ENCODE measurements around the gene S1PR3. TPM values are rescaled to one million over a fixed set of nuclear protein-coding genes. Genes with fewer than 3 reads are reported as not detected.

Gene S1PR3
- total RNA-seq, 1 experiment from 2014 or later, result 42.9 TPM

GRCh38 chr9:88979021-88979420, 12.2 kb upstream of the S1PR3 start:
- intact Hi-C loops (cut with micrococcal nuclease; ENCODE audit: unreplicated experiment), result no loop called here
- Histone ChIP-seq H3K4me3 (ENCODE audit: low read depth, low read length, poor library complexity, severe bottlenecking) (no peak overlapping the region), H3K36me3 (ENCODE audit: insufficient read depth, low read length, poor library complexity, severe bottlenecking) (no peaks in the 10 kb centered on the region), H3K9me3 (ENCODE audit: low read depth, low read length, poor library complexity, severe bottlenecking) (no peaks in the 10 kb centered on the region), H3K4me1 (ENCODE audit: insufficient read depth, low read length, poor library complexity, severe bottlenecking) (no peaks in the 10 kb centered on the region), H3K27ac (ENCODE audit: low read depth, low read length, poor library complexity, severe bottlenecking) (no peak overlapping the region), H3K27me3 (replicated peaks; ENCODE audit: insufficient read depth, low read depth, low read length, poor library complexity) (no peaks in the 10 kb centered on the region)
- no TSS peak for BruUV-seq (replicated peaks)
- POLR2A ChIA-PET (ENCODE audit: low non-redundant PET), result no interaction called here
- CTCF ChIA-PET, result no interaction called here
- TF ChIP-seq EZH2 (IDR thresholded peaks at IDR 0.05; ENCODE audit: borderline replicate concordance, low read depth, low read length, poor library complexity, severe bottlenecking), result no peak
- DNase-seq (ENCODE audit: low spot score), result no peak

- POLR2A ChIA-PET (ENCODE audit: low non-redundant PET), result no interaction called here
- intact Hi-C loops (cut with micrococcal nuclease; ENCODE audit: unreplicated experiment), result no loop called here
- no peaks in the 10 kb centered on the region for H3K9me3 ChIP-seq (ENCODE audit: low read depth, low read length, poor library complexity, severe bottlenecking)
- H3K4me1 ChIP-seq (ENCODE audit: insufficient read depth, low read length, poor library complexity, severe bottlenecking), result no peaks in the 10 kb centered on the region
- CTCF ChIA-PET, result no interaction called here
- H3K4me3 ChIP-seq (ENCODE audit: low read depth, low read length, poor library complexity, severe bottlenecking), result no peak overlapping the region
- DNase-seq (ENCODE audit: low spot score), result no peak
- no TSS peak for BruUV-seq (replicated peaks)
- no peaks in the 10 kb centered on the region for H3K36me3 ChIP-seq (ENCODE audit: insufficient read depth, low read length, poor library complexity, severe bottlenecking)
- no peak overlapping the region for H3K27ac ChIP-seq (ENCODE audit: low read depth, low read length, poor library complexity, severe bottlenecking)
- TF ChIP-seq CTCF (conservative IDR thresholded peaks at IDR 0.05; ENCODE audit: low read depth, low read length) (no peak), EZH2 (IDR thresholded peaks at IDR 0.05; ENCODE audit: borderline replicate concordance, low read depth, low read length, poor library complexity, severe bottlenecking) (no peak)
- H3K27me3 ChIP-seq (replicated peaks; ENCODE audit: insufficient read depth, low read depth, low read length, poor library complexity), result no peaks in the 10 kb centered on the region
Measured at GRCh38 chr9:88979791-88980190, 11.5 kb upstream of the S1PR3 start.

- TF ChIP-seq EZH2 (IDR thresholded peaks at IDR 0.05; ENCODE audit: borderline replicate concordance, low read depth, low read length, poor library complexity, severe bottlenecking) (no peak), CTCF (conservative IDR thresholded peaks at IDR 0.05; ENCODE audit: low read depth, low read length) (no peak)
- Histone ChIP-seq H3K4me3 (ENCODE audit: low read depth, low read length, poor library complexity, severe bottlenecking) (no peak overlapping the region), H3K36me3 (ENCODE audit: insufficient read depth, low read length, poor library complexity, severe bottlenecking) (no peaks in the 10 kb centered on the region), H3K27ac (ENCODE audit: low read depth, low read length, poor library complexity, severe bottlenecking) (no peak overlapping the region), H3K4me1 (ENCODE audit: insufficient read depth, low read length, poor library complexity, severe bottlenecking) (no peaks in the 10 kb centered on the region), H3K27me3 (replicated peaks; ENCODE audit: insufficient read depth, low read depth, low read length, poor library complexity) (no peaks in the 10 kb centered on the region), H3K9me3 (ENCODE audit: low read depth, low read length, poor library complexity, severe bottlenecking) (no peaks in the 10 kb centered on the region)
- ChIA-PET CTCF (no interaction called here), POLR2A (ENCODE audit: low non-redundant PET) (no interaction called here)
- no peak for DNase-seq (ENCODE audit: low spot score)
- intact Hi-C loops (cut with micrococcal nuclease; ENCODE audit: unreplicated experiment), result no loop called here
- BruUV-seq (replicated peaks), result no TSS peak
Measured at GRCh38 chr9:88980740-88981203, 10.5 kb upstream of the S1PR3 start.

GRCh38 chr9:88983865-88984542, 7.3 kb upstream of the S1PR3 start:
- DNase-seq (ENCODE audit: low spot score), result no peak
- Histone ChIP-seq H3K36me3 (ENCODE audit: insufficient read depth, low read length, poor library complexity, severe bottlenecking) (no peaks in the 10 kb centered on the region), H3K27me3 (replicated peaks; ENCODE audit: insufficient read depth, low read depth, low read length, poor library complexity) (no peaks in the 10 kb centered on the region), H3K4me1 (ENCODE audit: insufficient read depth, low read length, poor library complexity, severe bottlenecking) (peaks cover 11% of the 10 kb centered on the region), H3K4me3 (ENCODE audit: low read depth, low read length, poor library complexity, severe bottlenecking) (no peak overlapping the region), H3K9me3 (ENCODE audit: low read depth, low read length, poor library complexity, severe bottlenecking) (no peaks in the 10 kb centered on the region), H3K27ac (ENCODE audit: low read depth, low read length, poor library complexity, severe bottlenecking) (no peak overlapping the region)
- no TSS peak for BruUV-seq (replicated peaks)
- TF ChIP-seq EZH2 (IDR thresholded peaks at IDR 0.05; ENCODE audit: borderline replicate concordance, low read depth, low read length, poor library complexity, severe bottlenecking) (no peak), CTCF (conservative IDR thresholded peaks at IDR 0.05; ENCODE audit: low read depth, low read length) (no peak)
- intact Hi-C loops (cut with micrococcal nuclease; ENCODE audit: unreplicated experiment), result no loop called here
- POLR2A ChIA-PET (ENCODE audit: low non-redundant PET), result no interaction called here
- CTCF ChIA-PET, result no interaction called here
